Measurements from ENCODE around the gene SZRD1. TPM values are rescaled to one million over a fixed set of nuclear protein-coding genes. Genes with fewer than 3 reads are reported as not detected.
A peak's percentile ranks its signal among the peaks of the same experiment; 100 is the strongest.

SZRD1 gene
- total RNA-seq (2014; rRNA removed; shearing (Covaris generic)) (50.3 and 57.2 TPM in 2 replicates), total RNA-seq (2022) (96.0 and 98.9 TPM in 2 replicates), Bru-seq, nascent RNA (percentile 81 among the genes with signal in this experiment), BruChase-seq, experiment 1, labeled RNA remaining after a 6-hour chase (percentile 87 among the genes with signal in this experiment), BruChase-seq, experiment 2, labeled RNA remaining after a 2-hour chase (percentile 90 among the genes with signal in this experiment)
- long read RNA-seq, transcript SZRD1-203 (4 exons, 892 nt): minor isoform, 12 of 114 reads
- long read RNA-seq, transcript SZRD1-201 (4 exons, 3,636 nt): minor isoform, 6 of 114 reads
- long read RNA-seq, transcript SZRD1-202 (3 exons, 3,447 nt): major isoform, 22 of 114 reads
- long read RNA-seq, transcript SZRD1-210 (3 exons, 3,401 nt): major isoform, 22 of 114 reads
- long read RNA-seq, partial matches to known transcripts: 4 of 114 reads
- long read RNA-seq, other reads (novel, unspliced or antisense): 48 of 114 reads

GRCh38 chr1:16366722-16367257 is at the start of gene SZRD1:
Gene SZRD1 (plus strand): TSS chr1:16367242. CDS start chr1:16367258, 16 bp downstream.
- peak; percentile 99 for DNase-seq (ENCODE audit: low spot score)
- peaks cover 6% of the 10 kb centered on the region; the same call in 1 of the 2 replicates for H3K36me3 ChIP-seq (ENCODE audit: insufficient read depth, low read length)
- ChIA-PET CTCF (ENCODE audit: unreplicated experiment) (no interaction called here), POLR2A (interaction anchor here (0.6 to 1.0 kb wide), 3 partner anchors 11 to 73 kb away, joined by 3 to 5 read pairs (median 4); partner anchors contain the start of gene FBXO42)
- H2AFZ ChIP-seq (ENCODE audit: low read length): peak within 1 kb of the TSS; percentile 99
- peaks cover 23% of the 10 kb centered on the region for H3K4me1 ChIP-seq (ENCODE audit: insufficient read depth, low read length, poor library complexity, severe bottlenecking)
- H4K20me1 ChIP-seq (ENCODE audit: insufficient read depth, low read length): peaks cover 17% of the 10 kb centered on the region
- intact Hi-C loops (cut with micrococcal nuclease; ENCODE audit: unreplicated experiment): loop anchor here (2.0 to 5.0 kb wide), 4 partner anchors 74 to 159 kb away; partner anchors contain the start of genes CPLANE2 and NECAP2
- H3K27ac ChIP-seq (ENCODE audit: low read depth, low read length, poor library complexity, severe bottlenecking): peak within 1 kb of the TSS; percentile 71
- H3K4me2 ChIP-seq (ENCODE audit: low read length): peak within 1 kb of the TSS; percentile 97
- no peaks in the 10 kb centered on the region for H3K9me3 ChIP-seq (ENCODE audit: low read length)
- TF ChIP-seq CTCF (conservative IDR thresholded peaks at IDR 0.05; ENCODE audit: low read length) (no peak), EZH2phosphoT487 (IDR thresholded peaks at IDR 0.05; ENCODE audit: borderline replicate concordance, low read depth, low read length) (no peak)
- peaks cover 43% of the 10 kb centered on the region for H3K79me2 ChIP-seq (ENCODE audit: insufficient read depth, low read depth, low read length)
- BruUV-seq (replicated peaks): no TSS peak
- no peaks in the 10 kb centered on the region for H3K9me2 ChIP-seq (ENCODE audit: insufficient read depth, low read length)
- H3K4me3 ChIP-seq (ENCODE audit: low read depth, low read length, poor library complexity, severe bottlenecking): peak within 1 kb of the TSS; percentile 87

GRCh38 chr1:16318555-16318954 is 48.5 kb upstream of the SZRD1 start:
- Histone ChIP-seq H4K20me1 (ENCODE audit: insufficient read depth, low read length) (no peaks in the 10 kb centered on the region), H3K36me3 (ENCODE audit: insufficient read depth, low read length) (peaks cover 18% of the 10 kb centered on the region), H3K9me2 (ENCODE audit: insufficient read depth, low read length) (no peaks in the 10 kb centered on the region), H3K27ac (ENCODE audit: low read depth, low read length, poor library complexity, severe bottlenecking) (no peak overlapping the region), H2AFZ (ENCODE audit: low read length) (no peak overlapping the region), H3K4me2 (ENCODE audit: low read length) (no peak overlapping the region), H3K4me3 (ENCODE audit: low read depth, low read length, poor library complexity, severe bottlenecking) (no peak overlapping the region), H3K4me1 (ENCODE audit: insufficient read depth, low read length, poor library complexity, severe bottlenecking) (peaks cover 5% of the 10 kb centered on the region), H3K9me3 (ENCODE audit: low read length) (no peaks in the 10 kb centered on the region), H3K79me2 (ENCODE audit: insufficient read depth, low read depth, low read length) (no peaks in the 10 kb centered on the region)
- DNase-seq (ENCODE audit: low spot score): no peak
- no peak for TF ChIP-seq EZH2phosphoT487 (IDR thresholded peaks at IDR 0.05; ENCODE audit: borderline replicate concordance, low read depth, low read length)
- TF ChIP-seq CTCF (conservative IDR thresholded peaks at IDR 0.05; ENCODE audit: low read length): no peak
- BruUV-seq (replicated peaks): no TSS peak
- CTCF ChIA-PET (ENCODE audit: unreplicated experiment): no interaction called here
- intact Hi-C loops (cut with micrococcal nuclease; ENCODE audit: unreplicated experiment): loop anchor here (10.0 kb wide), 1 partner anchor 64 kb away; no protein-coding TSS in a partner anchor
- POLR2A ChIA-PET: interaction anchor here (0.7 kb wide), 1 partner anchor 34 kb away, joined by 9 read pairs; no protein-coding TSS in a partner anchor

Data from OCI-LY7 (cell line).